GM12873 (cell line): ENCODE results near the gene P2RY8.

Source experiments
- TF ChIP-seq, protein P1 (sequence below): IDR thresholded peaks from 2 replicates; pipeline ENCODE4 v1.5.1; 2012; ENCODE audit warnings: low read depth, mild to moderate bottlenecking, moderate library complexity, low read length, control low read depth; ENCODE audit not compliant: insufficient read depth; ENCODE audit errors: missing control alignments

Gene P2RY8

DNA sequence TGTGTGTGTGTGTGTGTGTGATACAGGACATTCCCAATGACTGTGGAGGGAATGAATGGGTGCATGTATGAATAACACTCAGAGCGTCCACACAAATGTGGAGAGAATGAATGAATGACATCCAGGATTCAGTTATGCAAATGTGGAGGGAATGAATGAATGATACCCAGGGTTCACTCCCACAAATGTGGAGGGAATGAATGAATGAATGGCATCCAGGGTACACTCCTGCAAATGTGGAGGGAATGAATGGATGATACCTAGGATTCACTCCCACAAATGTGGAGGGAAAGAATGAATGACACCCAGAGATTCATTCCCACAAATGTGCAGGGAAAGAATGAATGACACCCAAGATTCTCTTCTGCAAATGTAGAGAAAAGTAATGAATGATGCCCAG lies 48.2 kb downstream of the P2RY8 start:
- TF ChIP-seq, protein P1, sequence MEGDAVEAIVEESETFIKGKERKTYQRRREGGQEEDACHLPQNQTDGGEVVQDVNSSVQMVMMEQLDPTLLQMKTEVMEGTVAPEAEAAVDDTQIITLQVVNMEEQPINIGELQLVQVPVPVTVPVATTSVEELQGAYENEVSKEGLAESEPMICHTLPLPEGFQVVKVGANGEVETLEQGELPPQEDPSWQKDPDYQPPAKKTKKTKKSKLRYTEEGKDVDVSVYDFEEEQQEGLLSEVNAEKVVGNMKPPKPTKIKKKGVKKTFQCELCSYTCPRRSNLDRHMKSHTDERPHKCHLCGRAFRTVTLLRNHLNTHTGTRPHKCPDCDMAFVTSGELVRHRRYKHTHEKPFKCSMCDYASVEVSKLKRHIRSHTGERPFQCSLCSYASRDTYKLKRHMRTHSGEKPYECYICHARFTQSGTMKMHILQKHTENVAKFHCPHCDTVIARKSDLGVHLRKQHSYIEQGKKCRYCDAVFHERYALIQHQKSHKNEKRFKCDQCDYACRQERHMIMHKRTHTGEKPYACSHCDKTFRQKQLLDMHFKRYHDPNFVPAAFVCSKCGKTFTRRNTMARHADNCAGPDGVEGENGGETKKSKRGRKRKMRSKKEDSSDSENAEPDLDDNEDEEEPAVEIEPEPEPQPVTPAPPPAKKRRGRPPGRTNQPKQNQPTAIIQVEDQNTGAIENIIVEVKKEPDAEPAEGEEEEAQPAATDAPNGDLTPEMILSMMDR, result no peak

DNA sequence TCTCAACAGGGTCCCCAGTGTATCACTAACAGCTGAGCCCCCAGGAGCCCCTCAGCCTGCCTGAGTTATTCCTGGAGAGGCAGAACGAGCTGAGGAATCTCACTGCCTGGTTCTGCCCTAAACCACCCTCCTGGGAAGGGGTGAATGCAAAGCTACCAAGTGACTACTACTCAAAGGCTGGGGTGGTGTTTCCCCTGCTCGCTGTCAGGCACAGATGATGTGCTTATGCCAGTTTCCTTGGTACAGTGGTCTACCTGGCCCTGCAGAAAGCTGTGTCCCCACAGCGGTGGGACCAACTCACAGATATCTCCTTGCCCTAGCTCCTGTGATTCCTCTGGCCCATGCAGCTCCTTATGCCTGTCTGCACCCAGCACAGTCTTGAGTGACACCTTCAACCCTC lies 48.8 kb downstream of the P2RY8 start:
- TF ChIP-seq, protein P1, result no peak

DNA sequence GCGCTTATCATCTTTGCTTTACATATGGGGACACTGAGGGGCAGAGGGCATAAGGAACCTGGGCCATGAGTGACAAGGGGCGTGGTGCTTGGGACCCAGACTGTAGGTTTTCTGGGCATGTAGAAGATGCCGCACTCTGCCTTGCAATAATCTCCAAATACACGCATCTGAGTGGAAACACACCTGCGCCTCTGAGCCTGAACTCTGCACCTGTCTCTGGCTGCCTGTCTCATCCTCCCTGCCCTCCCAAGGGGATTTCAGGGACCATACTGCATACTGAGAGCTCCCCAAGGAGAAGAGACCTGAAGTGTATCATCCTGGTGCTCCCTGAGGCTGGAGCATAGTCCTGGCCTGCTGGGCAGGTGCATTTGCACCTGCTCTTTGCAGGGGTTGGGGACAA lies 49.6 kb downstream of the P2RY8 start:
- TF ChIP-seq, protein P1, result no peak

DNA sequence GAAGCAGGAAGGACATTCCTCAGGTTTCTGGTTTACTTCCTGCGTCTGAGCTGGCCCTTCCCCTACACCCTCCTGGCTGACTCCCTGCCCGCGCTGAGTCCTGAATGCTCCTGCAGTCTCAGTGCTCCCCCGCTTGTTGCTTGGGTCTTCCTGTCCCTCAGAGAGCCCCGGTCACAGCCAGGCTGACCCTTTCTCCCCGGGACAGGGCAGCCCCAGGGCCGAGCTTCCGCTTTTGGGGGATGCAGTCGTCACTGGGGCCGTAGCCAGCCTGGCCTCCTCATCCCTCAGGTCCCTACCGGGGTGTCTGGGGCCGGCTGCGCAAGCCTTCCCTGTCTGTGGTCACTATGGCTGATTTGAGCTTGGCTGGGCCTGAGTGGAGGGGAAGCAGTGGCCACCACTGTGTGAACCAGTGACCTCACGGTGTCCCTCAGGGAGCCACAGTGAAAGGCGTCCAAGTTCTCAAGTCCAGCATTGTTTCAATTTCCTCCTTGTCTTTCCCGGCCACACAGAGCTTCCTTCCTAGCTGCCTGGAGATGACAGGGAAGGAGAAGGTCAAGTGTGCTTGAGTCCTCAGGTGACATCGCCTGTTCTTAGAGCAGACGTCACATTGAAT lies 50.1 kb downstream of the P2RY8 start:
- TF ChIP-seq, protein P1, result no peak

DNA sequence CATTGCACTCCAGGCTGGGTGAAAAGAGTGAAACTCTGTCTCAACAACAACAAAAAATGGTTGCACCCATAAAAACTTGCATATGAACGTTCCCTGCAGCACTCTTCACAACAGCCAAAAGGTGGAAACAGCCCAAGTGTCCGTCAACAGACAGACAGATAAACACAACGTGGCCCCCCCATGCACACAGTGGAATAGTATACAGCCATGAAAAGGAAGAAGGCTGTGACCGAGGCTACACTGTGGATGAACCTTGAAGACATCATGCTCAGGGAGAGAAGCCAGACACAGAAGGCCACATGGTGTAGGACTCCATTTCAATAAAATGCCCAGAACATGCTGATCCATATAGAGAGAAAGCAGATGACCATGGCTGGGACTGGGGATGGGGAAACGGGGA lies 50.8 kb downstream of the P2RY8 start:
- TF ChIP-seq, protein P1, result no peak

DNA sequence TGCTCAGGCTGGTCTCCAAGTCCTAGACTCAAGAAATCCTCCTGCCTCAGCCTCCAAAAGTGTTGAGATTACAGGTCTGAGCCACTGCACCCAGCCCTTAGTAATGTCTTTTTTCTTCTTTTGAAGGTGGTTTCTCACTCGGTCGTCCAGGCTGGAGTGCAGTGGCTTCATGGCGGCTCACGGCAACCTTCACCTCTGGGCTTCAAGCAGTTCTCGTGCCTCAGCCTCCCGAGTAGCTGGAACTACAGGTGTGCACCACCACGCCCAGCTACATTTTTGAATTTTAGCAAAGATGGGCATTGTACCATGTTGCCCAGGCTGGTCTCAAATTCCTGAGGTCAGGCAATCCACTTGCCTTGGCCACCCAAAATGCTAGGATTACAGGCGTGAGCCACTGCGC lies 52.0 kb downstream of the P2RY8 start:
- TF ChIP-seq, protein P1, result no peak

DNA sequence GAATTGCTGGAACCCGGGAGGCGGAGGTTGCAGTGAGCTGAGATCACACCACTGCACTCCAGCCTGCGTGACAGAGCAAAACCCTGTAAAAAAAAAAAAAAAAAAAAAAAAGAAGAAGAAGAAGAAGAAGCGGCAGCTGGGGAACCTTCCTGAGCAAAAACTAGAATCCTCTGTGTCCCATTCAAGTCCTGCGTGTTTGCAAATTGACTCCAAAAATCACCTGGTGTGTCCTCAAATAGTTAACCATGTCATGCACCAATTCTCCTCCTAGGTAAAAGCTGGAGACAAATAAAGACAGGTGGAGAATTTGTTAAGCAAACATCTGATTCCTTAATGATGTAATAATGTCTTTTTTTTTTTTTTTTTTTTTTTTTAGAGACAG lies 52.4 kb downstream of the P2RY8 start:
- TF ChIP-seq, protein P1, result no peak
